ENCODE results near the gene SCGB2B2. TPM values are rescaled to one million over a fixed set of nuclear protein-coding genes. Genes with fewer than 3 reads are reported as not detected.

SCGB2B2 gene
- total and polyA plus RNA-seq, 2 of the 4 experiments (the other 2 are of a cell fraction), result not detected

DNA sequence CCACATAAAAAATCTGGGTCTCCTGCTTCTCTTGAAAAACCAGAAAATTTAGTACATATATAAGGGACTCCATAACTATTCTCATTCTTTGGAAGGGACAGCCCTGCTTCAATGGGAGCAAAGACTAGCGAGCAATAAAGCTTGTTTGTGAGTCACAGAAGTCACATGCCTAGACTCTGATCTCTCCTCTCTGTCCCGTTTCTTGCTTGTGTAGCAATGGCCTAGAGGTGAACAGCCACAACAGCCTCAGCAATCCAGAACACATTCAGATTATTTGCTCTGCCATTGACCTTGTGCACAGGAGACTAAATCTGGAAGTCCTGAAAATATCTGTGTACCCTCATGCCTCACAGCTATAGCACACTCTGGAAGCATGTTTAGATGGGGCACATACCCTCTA is 43.2 kb downstream of the SCGB2B2 start:
- no peak overlapping the region for H3K56ac ChIP-seq (ENCODE audit: extremely low read depth, insufficient read depth, low read length)
- no peak overlapping the region for H2BK5ac ChIP-seq (ENCODE audit: low read depth, low read length, poor library complexity, severe bottlenecking)
- H2BK20ac ChIP-seq (ENCODE audit: low read depth, low read length), result no peak overlapping the region
- H3K36me3 ChIP-seq (ENCODE audit: control insufficient read depth, insufficient read depth, low read length), result no peaks in the 10 kb centered on the region
- H3K27ac ChIP-seq (ENCODE audit: insufficient read depth, low read length), result no peak overlapping the region
- in situ Hi-C loops (cut with MboI; ENCODE audit: low sequenced_read_pairs) (no loop called here), dilution Hi-C loops (cut with HindIII; ENCODE audit: low sequenced_read_pairs, unreplicated experiment) (no loop called here), intact Hi-C loops (cut with micrococcal nuclease) (no loop called here)
- ChIA-PET POLR2A (ENCODE audit: unreplicated experiment) (no interaction called here), CTCF (no interaction called here)
- no peak overlapping the region for H3K14ac ChIP-seq (replicated peaks; ENCODE audit: low read depth, low read length)
- no peak overlapping the region for H4K8ac ChIP-seq (ENCODE audit: low read depth in 2 of 2, low read length in 2 of 2)
- TF ChIP-seq NFE2L2 (IDR thresholded peaks at IDR 0.05; ENCODE audit: low read depth, low read length) (no peak), RFX5 (IDR thresholded peaks at IDR 0.05; ENCODE audit: low read depth, low read length) (no peak), CHD1 (IDR thresholded peaks at IDR 0.05; ENCODE audit: low read depth, low read length) (no peak), CEBPB (IDR thresholded peaks at IDR 0.05; ENCODE audit: low read depth, low read length) (no peak), MXI1 (IDR thresholded peaks at IDR 0.05; ENCODE audit: borderline replicate concordance, low read depth, low read length) (no peak), POLR2A (IDR thresholded peaks at IDR 0.05; ENCODE audit: low read depth, low read length) (no peak), MAZ (IDR thresholded peaks at IDR 0.05; ENCODE audit: borderline replicate concordance, low read depth, low read length) (no peak), RAD21 (IDR thresholded peaks at IDR 0.05; ENCODE audit: low read length) (no peak), RCOR1 (IDR thresholded peaks at IDR 0.05; ENCODE audit: insufficient replicate concordance, low read length) (no peak), CTCF (conservative IDR thresholded peaks at IDR 0.05; ENCODE audit: low read depth, low read length) (no peak), MAFK (IDR thresholded peaks at IDR 0.05; ENCODE audit: low read depth, low read length) (no peak), BHLHE40 (IDR thresholded peaks at IDR 0.05; ENCODE audit: low read depth, low read length) (no peak), FOS (IDR thresholded peaks at IDR 0.05; ENCODE audit: low read depth, low read length) (no peak), SMC3 (IDR thresholded peaks at IDR 0.05; ENCODE audit: low read depth, low read length) (no peak), USF2 (IDR thresholded peaks at IDR 0.05; ENCODE audit: low read depth, low read length) (no peak)
- TF ChIP-seq, protein P1, sequence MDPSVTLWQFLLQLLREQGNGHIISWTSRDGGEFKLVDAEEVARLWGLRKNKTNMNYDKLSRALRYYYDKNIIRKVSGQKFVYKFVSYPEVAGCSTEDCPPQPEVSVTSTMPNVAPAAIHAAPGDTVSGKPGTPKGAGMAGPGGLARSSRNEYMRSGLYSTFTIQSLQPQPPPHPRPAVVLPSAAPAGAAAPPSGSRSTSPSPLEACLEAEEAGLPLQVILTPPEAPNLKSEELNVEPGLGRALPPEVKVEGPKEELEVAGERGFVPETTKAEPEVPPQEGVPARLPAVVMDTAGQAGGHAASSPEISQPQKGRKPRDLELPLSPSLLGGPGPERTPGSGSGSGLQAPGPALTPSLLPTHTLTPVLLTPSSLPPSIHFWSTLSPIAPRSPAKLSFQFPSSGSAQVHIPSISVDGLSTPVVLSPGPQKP (IDR thresholded peaks at IDR 0.05; ENCODE audit: borderline replicate concordance, low read depth, low read length), result no peak
- H3K9me1 ChIP-seq (ENCODE audit: insufficient read depth, low read length), result no peaks in the 10 kb centered on the region
- no peak overlapping the region for H3K23ac ChIP-seq (ENCODE audit: low read depth, low read length)
- H2AFZ ChIP-seq (replicated peaks; ENCODE audit: low read length, poor library complexity), result no peak overlapping the region
- no peak overlapping the region for H3K4me2 ChIP-seq (ENCODE audit: low read depth, low read length)
- H3K18ac ChIP-seq (ENCODE audit: low read depth, low read length), result no peak overlapping the region
- no peak overlapping the region for H3K4ac ChIP-seq (ENCODE audit: low read depth, low read length)
- 50% methylated on average over 2 of the region's 2 CpGs; no CpG with 5 or more reads in 1 of the 2 experiments for WGBS, 2 experiments (ENCODE audit: extremely low coverage in 2 of 2, insufficient read length in 1 of 2)
- no peak overlapping the region for H4K91ac ChIP-seq (ENCODE audit: insufficient read depth, low read depth, low read length)
- H2BK15ac ChIP-seq (ENCODE audit: low read depth, low read length), result no peak overlapping the region
- H2BK120ac ChIP-seq (ENCODE audit: low read depth, low read length), result no peak overlapping the region
- DNase-seq (no peak), ATAC-seq (ENCODE audit: low read depth) (no peak)
- no peak overlapping the region for H4K5ac ChIP-seq (ENCODE audit: low read depth, low read length)
- no peak overlapping the region for H2AK9ac ChIP-seq (replicated peaks; ENCODE audit: low read depth, low read length, poor library complexity)
- no peaks in the 10 kb centered on the region for H3K27me3 ChIP-seq (ENCODE audit: control insufficient read depth, insufficient read depth, low read length)
- no peak overlapping the region for H3K4me3 ChIP-seq (ENCODE audit: insufficient read depth, low read depth, low read length)
- no TSS peak for BruUV-seq (replicated peaks)
- H3K4me1 ChIP-seq (ENCODE audit: control insufficient read depth, insufficient read depth, low read length), result no peaks in the 10 kb centered on the region
- no peak overlapping the region for H2AK5ac ChIP-seq (ENCODE audit: low read depth, low read length)
- H3K9me3 ChIP-seq (ENCODE audit: control insufficient read depth, insufficient read depth, low read length), result peaks cover 13% of the 10 kb centered on the region
- H4K20me1 ChIP-seq (ENCODE audit: insufficient read depth, low read length), result no peaks in the 10 kb centered on the region
- H3K79me1 ChIP-seq (ENCODE audit: low read depth in 1 of 2, low read length in 2 of 2), result no peaks in the 10 kb centered on the region
- no peak overlapping the region for H3K9ac ChIP-seq (ENCODE audit: low read depth, low read length)

All from IMR-90 (cell line).